ENCODE data around the gene PHACTR3.

The PHACTR3 gene

DNA sequence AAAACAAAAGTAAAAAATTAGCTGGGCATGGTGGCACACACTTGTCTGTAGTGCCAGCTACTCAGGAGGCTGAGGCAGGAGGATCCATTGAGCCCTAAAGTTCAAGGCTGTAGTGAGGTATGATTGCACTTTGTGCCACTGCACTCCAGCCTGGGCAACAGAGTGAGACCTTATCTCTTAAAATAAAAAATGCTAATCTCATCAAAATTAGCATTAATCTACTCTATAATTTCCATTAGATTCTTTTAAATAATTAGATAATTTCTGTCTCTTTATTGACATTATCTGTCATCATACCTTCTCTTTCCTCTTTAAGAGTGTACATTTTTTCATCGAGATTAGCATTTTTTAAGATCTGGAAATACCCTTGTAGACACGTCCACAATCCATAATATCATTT is 48.0 kb downstream of the PHACTR3 start:
- DNase-seq = no peak

DNA sequence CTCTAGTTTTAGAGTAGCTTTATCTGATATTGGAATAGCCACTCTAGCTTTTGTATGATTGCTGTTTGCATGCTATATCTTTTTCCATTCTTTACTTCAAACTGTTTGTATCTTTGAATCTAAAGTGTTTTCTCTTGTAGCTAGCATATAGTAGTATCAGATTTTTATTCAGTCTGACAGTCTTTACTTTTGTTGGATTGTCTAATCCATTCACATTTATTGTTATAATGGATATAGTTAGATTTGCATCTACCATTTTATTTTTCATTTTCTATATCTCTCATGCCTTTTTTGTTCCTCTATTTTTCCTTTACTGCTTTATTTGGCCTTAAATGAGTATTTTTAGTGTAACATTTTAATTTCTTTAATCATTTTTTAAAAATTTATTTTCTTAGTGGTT is 52.1 kb downstream of the PHACTR3 start:
- no peak for DNase-seq

DNA sequence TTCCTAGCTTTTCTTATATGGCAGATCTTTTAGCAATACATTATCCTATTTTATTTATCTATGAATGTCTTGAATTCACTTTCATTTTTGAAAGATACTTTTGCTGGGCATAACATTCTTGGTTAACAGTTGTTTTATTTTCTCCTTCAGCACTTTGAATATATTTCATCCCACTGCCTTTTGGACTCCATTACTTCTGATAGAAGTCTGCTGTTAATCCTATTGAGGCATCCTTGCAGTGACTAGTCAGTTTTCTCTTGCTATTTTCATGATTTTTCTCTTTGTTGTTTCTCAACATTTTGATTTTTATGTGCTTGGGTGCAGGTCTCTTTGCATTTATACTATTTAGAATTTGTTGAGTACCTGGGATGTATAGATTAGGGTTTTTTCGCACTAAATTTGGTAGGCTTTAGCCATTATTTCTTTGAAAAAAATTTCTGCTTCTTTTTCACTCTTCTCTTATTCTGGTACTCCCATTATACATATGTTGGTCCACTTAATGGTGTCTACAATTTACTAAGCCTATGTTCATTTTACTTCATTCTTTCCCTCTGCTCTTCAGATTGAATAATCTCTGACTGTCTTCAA is 53.2 kb downstream of the PHACTR3 start:
- DNase-seq = no peak

DNA sequence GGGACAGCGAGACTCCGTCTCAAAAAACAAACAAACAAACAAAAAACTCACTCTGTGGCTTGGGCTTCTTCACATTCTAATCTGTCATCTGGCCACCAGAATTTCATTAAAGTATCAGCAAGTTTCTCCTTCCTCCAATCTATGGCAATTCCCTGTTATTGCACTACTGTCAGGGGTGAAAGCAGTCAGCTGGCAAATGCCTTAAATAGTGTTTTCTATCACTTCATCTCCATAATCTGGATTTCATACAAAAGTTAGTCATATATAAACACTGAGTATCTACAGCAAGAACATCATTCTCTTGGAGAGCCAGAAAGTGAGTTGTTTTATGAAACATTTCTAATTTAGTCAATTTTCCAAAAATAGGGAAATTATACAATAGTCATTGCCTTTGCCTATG is 56.1 kb downstream of the PHACTR3 start:
- DNase-seq = no peak

DNA sequence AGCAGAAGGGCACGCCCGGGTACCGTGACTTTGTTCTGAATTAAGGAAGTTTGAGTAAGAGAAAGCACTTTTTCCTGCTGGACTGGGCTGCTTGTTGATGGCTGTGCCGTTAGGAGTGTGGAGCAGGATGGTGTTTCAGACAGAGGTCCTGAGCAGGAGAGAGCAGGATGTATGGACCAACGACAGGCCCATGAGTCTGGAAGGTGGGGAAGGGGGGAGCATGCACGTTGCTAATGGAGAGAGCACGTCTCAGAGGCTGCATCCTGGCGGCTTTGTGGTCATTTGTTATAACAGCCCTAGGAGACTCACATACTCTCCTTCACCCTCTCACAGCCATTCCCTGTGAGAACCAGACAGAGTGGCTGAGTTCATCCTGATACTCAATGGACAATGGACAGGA is 56.8 kb downstream of the PHACTR3 start:
- DNase-seq = no peak

DNA sequence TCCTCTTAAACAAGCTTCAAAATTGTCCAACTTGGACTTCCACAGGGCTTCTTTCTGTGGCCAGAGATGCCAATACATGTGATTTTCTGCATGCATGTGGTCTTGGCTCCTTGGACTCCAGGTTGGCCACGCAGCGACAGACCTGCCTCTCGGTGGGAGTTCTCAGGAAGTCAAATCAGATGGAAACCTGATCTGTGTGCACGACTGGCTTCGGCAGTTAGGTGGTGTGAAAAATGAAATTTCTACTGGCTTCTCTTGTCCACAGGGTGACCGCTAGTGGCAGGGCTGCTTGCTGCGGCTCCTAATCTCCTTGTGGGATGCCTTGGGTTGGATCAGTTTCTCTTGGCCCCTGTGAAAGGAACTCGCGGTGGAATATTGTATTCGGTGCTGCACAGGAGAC is 57.3 kb downstream of the PHACTR3 start:
- no peak for DNase-seq

DNA sequence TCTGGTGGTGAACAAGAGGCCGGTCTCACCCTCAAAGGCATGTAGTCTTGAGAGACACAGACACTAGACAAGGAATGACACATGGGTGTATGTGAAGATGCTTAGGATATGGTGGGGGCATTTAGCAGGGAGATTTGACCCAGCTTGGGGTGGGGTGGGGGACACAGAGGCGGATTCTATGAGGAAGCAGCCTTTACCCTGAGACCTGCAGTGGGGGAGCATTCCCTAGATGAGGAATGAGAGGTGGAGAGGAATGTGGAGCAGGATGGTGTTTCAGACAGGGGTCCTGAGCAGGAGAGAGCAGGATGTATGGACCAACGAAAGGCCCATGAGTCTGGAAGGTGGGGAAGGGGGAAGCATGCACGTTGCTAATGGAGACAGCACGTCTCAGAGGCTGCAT is 57.8 kb downstream of the PHACTR3 start:
- no peak for DNase-seq

DNA sequence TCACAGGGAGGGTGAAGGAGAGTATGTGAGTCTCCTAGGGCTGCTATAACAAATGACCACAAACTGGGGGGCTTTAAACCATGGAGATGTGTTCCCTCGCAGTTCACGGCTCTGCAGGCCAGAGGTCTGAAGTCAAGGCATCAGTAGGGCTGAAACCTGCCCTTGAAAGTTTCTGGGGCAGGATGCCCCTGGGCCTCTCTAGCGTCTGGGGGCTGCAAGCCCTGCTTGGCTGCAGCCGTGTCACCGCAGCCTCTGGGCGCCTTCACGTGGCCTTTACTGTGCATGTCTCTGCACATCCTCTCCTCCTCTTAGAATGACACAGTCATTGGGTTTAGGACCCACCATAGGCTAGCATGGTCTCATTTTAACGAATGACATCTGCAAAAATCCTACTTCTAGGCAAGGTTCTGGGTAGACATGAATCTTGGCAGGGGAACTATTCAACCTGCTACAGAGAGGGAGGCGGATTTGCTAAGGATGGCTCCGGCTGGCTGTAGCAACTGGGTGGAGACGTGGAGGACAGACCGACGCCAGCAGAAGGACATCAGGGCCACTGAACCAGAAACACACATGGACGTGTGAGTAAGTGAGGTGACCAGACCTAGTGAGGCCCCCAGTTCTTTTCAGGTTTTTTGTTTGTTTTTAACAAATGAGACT is 58.6 kb downstream of the PHACTR3 start:
- DNase-seq = no peak

DNA sequence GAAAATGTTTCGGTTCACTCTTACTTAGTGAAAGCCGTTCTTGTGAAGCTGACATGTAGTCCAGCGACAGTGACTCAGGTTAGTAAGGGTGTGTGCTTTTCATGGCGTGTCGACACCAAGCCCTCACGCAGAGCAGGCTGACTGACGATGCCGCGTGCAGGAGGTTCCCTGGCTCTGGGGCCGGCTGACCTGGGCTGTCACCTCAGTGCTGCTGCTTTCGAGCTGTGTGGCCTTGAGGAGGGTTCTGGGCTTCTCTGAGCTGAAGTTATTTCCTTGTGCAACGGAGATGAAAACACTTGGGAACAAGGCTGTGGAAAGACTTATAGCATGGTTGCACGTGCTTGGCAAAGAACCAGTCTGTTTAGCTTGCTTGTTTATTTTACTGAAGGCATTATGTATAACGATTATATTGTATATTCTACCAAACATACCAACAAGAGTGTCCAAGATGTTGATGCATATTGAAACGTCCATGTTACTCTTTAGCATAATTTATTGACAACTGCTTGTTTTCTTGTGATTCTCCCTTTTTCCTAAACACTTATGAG is 59.2 kb downstream of the PHACTR3 start:
- no peak for DNase-seq

DNA sequence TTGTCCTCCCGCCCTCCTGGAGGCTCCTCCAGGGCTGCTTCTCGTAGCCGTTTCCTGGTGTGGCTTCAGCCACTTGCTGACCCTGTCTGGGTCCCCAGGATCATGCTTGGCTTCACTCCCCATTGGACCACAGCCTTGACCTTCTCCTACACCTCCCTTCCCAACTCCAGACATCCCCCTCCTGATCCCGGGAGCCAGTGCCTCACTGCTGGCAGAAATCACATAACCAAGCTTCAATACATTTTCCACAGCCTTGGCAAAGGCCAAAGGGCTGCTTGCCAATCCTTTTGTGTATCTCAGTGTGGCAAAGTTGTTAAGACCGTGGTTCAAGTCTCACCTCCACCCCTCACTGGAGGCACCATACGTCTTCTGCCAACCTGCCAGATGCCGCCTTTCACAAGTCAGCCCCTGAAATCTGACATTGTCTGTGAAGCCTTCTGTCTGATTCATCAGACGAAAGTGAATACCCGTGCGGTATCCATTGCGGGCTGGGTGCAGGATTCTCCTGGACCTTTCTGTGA is 60.1 kb downstream of the PHACTR3 start:
- no peak for DNase-seq

DNA sequence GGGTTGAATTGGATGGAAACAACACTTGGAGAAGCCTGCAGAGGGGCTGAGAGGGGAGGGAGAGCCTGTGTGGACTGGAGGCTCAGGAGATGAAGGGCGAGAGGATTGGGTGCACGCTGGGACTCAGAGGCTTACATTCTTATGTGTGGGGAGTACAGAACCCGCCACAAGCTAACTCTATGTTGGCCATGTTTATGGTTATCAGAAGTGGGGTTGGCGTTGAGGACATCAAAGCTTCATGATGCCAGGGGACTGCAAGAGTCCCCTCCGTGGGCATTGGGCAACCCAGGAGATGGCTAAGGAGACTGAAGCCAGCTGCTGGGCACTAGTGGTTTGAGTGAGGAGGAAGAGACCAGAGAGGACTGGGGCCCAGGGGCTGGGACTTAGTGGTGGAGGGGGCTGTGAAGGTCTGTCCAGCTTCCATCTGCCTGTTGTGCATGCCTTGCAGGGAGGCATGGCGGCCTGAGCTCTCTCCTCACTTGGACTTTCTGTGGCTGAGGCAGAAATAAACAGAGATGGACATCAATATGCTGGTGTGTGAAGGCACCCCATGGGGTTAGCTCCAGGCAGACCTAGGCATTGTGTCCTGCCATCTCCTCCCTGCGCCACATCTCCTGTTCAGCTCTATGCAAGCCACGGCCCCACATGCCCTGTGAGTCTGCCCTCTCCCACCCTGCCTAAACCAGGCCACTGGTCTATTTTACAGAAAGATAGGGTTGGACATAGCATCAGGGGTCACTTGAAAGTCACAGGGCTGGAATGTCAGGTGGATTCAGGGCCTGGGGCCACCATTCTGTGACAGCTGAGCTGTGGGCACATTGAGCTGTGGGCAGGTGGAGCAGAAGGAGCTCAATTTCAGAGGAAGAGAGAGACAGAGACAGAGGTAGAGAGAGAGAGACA is 61.6 kb downstream of the PHACTR3 start:
- DNase-seq = no peak

DNA sequence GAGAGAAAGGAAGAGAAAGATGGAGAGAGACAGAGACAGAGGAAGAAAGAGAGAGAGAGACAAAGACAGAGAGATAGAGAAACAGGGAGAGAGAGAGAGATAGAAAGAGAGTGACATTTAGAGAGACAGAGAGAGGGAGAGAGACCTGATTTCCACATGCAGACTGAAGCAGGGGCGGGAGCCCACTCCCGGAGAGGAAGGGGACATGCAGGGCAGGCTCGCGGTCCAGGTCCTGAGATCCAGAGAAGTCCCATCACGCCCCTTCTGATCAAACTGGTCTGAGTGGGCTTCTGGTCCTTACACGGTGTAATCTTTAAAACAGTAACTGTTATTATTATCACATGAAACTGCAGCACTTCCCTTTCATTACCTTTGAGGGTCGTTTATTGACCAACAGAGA is 62.2 kb downstream of the PHACTR3 start:
- DNase-seq = no peak

DNA sequence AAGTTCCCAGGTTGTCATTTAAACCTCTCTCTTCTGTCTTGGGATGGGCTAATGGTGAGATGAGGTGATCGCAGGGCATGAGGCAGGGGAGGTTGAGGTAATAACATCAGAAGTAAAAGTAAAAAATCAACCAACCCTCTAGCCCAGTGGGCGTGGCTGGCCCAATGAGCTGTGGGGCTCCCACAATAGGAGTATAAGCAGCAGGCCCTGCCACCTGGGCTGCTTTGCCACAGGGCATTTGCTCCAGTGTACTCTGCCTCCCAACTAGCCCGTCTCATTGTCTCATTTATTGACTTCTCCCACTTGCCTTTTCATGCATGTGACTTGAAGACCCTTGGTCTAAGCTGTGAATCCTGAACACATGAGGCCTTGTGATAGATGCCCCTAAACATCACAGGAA is 62.8 kb downstream of the PHACTR3 start:
- DNase-seq = no peak

DNA sequence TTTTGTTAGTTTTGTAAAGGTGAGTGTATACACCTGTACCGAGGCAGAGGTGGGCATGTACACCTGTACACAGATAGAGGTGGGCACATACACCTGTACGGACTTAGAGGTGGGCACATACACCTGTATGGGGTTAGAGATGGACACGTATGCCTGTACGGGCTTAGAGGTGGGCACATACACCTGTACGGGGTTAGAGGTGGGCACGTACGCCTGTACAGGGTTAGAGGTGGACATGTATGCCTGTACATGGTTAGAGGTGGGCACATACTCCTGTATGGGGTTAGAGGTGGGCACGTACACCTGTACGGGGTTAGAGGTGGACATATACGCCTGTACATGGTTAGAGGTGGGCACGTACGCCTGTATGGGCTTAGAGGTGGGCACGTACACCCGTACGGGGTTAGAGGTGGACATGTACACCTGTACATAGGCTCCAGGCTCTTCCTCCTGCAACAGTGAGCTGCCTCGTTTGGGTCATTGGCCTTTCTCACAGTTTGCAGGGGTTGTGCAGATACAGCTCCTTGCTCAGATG is 63.7 kb downstream of the PHACTR3 start:
- no peak for DNase-seq

DNA sequence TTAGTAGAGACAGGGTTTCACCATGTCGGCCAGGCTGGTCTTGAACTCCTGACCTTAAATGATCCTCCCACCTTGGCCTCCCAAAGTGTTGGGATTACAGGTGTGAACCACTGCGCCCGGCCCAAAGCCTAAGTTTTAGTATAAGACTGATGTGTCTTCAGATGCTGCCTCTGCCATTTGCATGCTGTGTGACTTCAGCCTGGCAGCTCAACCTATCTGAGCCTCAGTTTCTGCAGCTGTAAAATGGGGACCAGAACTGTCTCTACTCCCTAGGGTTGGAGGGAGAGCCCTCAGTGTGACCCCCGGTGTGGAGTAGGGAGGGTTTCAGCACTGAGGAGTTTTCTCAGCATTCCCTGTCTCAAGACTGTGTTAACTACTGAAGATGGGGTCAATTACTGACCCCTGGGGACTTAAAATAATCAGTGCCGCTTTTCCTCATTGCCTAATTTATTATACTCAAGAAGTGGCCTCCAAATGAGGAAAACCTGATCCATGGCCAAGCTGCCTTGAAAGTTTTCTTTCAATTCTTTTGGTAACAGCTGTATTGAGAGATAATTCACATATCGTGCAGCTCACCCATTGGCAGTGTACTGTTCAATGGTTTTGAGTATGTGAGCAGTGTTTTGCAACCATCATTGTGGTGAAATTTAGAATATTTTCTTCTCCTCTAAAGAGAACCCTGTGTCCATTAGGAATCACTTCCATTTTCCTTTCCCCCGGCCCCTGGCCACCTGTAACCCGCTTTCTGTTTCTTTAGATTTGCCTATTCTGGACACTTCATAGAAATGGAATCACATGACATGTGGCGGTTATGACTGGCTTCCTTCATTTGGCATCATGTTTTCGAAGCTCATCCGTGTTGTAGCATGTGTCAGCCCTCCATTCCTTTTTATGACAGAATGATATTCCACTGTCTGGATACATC is 64.8 kb downstream of the PHACTR3 start:
- DNase-seq = no peak

DNA sequence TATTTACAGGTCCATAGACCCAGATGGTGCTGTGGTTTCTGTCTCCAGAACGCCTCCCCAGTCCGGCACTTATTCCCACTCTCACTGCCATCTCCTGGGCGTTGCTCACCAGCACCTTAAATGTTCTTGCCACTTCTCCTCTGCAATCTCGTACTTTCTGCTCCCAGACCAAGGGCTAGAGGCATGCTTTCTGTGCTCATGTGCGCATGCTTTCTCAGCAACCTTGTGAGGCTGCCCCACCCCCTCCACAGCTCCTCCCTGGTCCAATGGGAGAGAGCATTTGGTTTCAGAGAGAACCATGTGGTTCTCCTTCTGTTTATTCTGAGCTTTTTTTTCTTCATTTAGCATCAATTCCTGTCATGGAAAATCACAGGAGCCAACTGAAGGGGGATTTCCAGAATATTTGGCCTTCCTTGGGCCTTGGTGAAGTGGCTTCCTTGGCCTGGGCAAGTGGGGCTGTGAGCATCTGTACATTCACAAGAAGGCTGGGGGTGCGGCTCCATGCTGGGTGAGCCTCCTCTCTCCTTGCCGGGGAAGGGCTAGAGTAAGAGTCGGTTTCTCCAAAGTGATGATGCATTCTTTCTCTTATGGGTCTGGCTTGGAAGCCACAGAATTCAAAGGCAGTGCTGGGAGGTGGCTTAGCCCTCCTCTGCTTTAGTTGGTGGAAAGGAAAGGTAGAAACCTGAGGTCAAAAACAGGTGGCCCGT is 66.6 kb downstream of the PHACTR3 start:
- DNase-seq = no peak

DNA sequence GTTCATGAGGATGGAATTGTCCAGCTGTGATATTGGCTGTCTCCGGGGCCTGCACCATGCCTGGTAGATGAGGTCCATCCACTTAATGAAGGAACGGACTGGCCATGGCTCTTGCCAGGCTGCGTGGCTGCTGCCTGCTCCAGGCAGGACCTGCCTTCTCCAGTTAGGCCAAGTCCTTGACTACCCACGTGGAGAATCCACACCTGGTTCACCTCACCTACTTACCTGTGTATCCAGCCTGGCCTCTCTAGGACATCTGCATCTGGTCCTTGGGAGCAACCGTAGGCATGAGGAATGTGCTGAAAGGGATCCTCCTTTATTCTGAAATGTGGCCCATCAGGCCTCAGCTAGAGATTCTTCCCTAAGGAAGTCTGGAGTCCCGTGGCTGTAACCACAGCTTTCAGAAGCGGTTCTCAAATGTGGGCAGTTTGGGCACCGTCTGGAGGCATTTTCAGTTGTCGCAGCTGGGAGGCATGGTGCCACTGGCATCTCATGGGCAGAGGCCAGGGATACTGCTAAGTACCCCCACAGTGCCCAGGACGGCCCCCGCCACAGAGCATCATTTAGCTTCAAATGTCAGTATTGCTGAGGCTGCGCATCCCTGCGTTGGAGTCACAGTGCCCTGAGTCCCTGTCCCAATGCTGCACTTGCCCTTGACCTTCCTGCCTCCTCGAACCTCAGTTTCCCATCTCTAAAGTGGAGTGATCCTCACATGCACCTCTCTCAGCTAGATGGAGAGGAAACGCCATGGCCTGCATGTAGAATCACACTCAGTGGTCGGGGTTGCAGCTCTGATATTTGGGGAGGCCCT is 67.5 kb downstream of the PHACTR3 start:
- DNase-seq = no peak

DNA sequence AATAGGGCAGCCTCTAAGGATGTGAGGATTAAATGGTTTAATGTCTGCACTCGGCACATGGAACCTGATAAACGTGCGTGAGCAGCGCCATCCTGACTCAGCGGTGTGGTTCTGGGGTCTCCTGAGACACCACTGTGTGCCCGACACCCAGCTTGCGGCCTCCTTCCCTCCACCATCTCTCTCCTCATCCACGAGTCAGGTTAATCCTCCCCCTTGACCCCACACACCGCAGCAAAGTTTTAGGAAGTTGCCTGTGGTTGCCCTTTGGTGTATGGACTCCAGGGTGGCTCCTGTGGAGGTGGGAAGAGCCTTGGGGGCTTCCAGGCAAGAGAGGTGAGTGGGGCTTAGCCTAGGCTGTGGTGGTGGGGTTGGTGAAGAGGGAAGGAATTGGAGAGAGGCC is 68.2 kb downstream of the PHACTR3 start:
- DNase-seq = no peak

DNA sequence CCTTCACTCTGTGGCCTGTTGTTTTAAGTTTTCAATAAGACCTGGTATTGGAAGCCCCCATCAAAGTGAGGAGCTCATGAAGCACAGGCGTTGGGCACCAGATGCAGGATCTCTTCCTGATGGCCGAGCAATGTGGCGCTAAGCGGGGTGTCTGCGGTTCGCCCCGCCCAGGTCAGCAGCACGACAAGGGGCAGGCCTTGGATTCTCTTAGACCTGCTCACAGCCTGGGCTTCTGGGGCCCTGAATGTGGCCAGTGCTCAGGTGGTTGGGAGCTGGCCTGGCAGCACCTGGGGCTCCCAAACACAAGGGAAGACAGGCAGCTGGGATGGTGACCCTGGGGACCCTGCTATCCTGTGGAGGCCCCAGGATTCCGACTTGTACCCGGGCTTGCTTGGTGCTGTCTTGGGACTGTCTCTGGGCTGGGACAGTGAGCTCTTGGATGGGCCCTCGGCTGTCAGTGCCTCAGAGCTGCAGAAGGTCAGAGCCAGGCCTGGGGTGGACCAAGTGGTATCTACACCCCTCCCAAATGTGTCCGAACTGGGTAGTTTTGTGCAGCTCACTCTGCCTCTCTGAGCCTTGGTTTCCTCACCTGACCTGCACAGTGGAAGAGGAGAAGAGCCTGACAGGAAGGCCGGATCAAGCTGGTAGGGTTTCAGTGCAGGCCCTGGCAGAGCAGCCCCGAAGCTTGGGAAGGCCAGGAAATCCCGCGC is 69.1 kb downstream of the PHACTR3 start:
- no peak for DNase-seq

DNA sequence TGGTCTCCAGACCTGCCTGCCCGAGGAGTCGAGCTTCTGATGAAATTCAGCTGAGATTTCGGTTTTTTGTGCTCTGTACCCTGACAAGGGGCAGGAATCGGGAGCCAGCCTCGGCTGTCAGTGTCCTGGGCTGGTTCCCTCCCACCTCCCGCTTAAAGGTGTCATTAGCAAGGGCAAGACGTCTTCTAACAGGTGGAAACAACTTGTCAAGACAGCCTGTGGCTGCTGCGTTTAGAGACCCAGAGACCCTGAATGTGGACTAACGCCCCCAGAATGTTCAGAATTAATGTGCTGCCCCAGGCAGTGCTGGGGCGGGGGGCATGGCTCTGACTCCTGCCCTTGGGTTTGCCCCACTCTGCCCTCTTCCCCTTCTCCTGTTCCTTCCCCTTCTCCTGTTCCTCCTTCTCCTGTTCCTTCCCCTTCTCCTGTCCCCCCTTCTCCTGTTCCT is 69.7 kb downstream of the PHACTR3 start:
- DNase-seq = no peak

All from fibroblast of skin of right biceps (primary cell).